ENCODE results near the gene CAPN5.
"Not testable (repeated sequence)": the region's sequence is repeated elsewhere in the genome, so short reads cannot be mapped to it uniquely, and the experiment has no call there.

CAPN5 gene

GRCh38 chr11:77044886-77045285, 21.9 kb upstream of the CAPN5 start:
- no peak for DNase-seq

GRCh38 chr11:77046060-77046501, 20.7 kb upstream of the CAPN5 start:
- peak; percentile 59 to 71 for DNase-seq

- peak; percentile 56 to 68 for DNase-seq
Observed at GRCh38 chr11:77047007-77047927, 19.5 kb upstream of the CAPN5 start.

GRCh38 chr11:77047928-77048446, 18.8 kb upstream of the CAPN5 start:
- DNase-seq = not testable (repeated sequence)

- no peak for DNase-seq
Observed at GRCh38 chr11:77049026-77049425, 17.7 kb upstream of the CAPN5 start.

- DNase-seq = no peak
Observed at GRCh38 chr11:77051511-77051910, 15.3 kb upstream of the CAPN5 start.

GRCh38 chr11:77052518-77052917, 14.3 kb upstream of the CAPN5 start:
- DNase-seq = no peak

GRCh38 chr11:77053217-77054015, 13.4 kb upstream of the CAPN5 start:
- no peak for DNase-seq

GRCh38 chr11:77054084-77054483, 12.7 kb upstream of the CAPN5 start:
- DNase-seq = no peak

- no peak for DNase-seq
Observed at GRCh38 chr11:77055101-77055561, 11.6 kb upstream of the CAPN5 start.

GRCh38 chr11:77055913-77056312, 10.9 kb upstream of the CAPN5 start:
- DNase-seq = no peak

GRCh38 chr11:77056814-77057402, 9.9 kb upstream of the CAPN5 start:
- no peak for DNase-seq

GRCh38 chr11:77057938-77058474, 8.8 kb upstream of the CAPN5 start:
- DNase-seq = no peak

- no peak for DNase-seq
Observed at GRCh38 chr11:77058900-77059299, 7.9 kb upstream of the CAPN5 start.

GRCh38 chr11:77059806-77060205, 7.0 kb upstream of the CAPN5 start:
- no peak for DNase-seq

- no peak for DNase-seq
Observed at GRCh38 chr11:77060234-77060633, 6.5 kb upstream of the CAPN5 start.

GRCh38 chr11:77061258-77061657, 5.5 kb upstream of the CAPN5 start:
- not testable (repeated sequence) for DNase-seq

GRCh38 chr11:77062924-77063323, 3.8 kb upstream of the CAPN5 start:
- no peak for DNase-seq

GRCh38 chr11:77063407-77063806, 3.4 kb upstream of the CAPN5 start:
- DNase-seq = no peak

- no peak for DNase-seq
Observed at GRCh38 chr11:77063861-77064260, 2.9 kb upstream of the CAPN5 start.

- DNase-seq = no peak
Observed at GRCh38 chr11:77064648-77065217, 2.0 kb upstream of the CAPN5 start.

- no peak for DNase-seq
Observed at GRCh38 chr11:77065878-77066228, 918 bp upstream of the CAPN5 start.
